NCI-H1092 treated with DMSO at 0.1 percent for 48 hours (cell line): ENCODE data around the gene KBTBD13.
A peak's percentile ranks its signal among the peaks of the same experiment; 100 is the strongest.
"Not testable (repeated sequence)": the region's sequence is repeated elsewhere in the genome, so short reads cannot be mapped to it uniquely, and the experiment has no call there.

Source experiments
- DNase-seq: peaks from one replicate; lab custom pipeline; 2025; lab: John Stamatoyannopoulos, UW

Gene KBTBD13

DNA sequence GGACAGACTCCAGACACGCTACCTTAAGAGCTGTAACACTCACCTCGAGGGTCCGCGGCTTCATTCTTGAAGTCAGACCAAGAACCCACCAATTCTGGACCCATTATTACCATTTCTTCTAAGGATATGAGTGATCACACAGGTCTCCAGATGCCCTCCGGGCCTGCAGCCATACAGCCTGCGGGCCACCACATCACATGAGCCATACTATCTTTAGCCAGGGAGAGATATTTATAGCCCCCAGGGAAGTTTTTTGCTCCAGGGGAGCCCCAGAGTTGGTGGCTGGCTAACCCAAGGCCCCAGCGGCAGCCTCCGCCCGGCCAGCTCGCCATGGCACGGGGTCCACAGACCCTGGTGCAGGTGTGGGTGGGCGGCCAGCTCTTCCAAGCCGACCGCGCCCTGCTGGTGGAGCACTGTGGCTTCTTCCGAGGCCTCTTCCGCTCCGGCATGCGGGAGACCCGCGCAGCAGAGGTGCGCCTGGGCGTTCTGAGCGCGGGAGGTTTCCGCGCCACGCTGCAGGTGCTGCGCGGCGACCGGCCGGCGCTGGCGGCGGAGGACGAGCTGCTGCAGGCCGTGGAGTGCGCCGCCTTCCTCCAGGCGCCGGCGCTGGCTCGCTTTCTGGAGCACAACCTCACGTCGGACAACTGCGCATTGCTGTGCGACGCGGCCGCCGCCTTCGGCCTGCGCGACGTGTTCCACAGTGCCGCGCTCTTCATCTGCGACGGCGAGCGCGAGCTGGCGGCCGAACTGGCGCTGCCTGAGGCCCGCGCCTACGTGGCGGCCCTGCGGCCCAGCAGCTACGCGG is at the start of gene KBTBD13:
TSS of gene KBTBD13 (plus strand) at position 261 of the 805 bp plus-strand sequence. CDS start at position 331, 70 bp downstream.
- DNase-seq = no peak

DNA sequence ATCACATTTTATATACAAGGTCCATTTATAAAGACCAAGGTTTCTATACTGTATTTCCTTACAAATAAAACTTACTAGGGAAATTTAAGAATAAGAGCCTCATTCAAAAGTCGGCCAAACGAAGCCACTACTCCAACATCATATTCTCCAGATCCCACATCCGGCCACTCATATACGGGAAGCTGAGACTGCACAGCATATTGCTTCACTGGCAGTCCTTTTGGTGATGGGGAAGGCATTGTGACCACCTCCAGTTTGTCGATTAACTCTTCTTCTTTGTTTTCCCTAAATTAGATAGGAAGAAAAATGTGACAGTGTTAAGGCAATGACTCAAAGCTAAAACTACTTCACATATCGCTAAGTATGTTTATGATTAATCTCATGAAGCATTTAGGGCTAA is 49.8 kb upstream of the KBTBD13 start:
- no peak for DNase-seq

DNA sequence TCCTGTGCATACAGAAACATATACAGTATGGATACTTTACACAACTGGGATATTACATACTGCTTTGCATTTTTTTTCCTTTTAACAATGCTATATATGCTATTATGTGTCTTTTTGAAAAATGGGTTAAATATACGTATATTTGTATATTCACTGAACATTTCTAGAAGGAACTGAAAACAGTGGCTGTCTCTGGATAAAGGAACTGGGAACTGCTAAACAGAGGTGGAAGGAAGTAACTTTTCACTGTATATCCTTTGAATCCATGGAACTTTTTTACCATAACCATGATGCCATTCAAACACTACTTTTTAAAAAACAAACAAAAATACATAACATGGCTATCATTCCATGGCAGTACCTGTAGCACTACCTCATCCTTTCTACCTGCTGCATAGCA is 49.0 kb upstream of the KBTBD13 start:
- no peak for DNase-seq

GRCh38 chr15:65028338-65028737 is 48.2 kb upstream of the KBTBD13 start:
- DNase-seq = no peak

GRCh38 chr15:65028921-65029735 is 47.4 kb upstream of the KBTBD13 start, which contains the start of gene MTFMT:
MTFMT (minus strand) TSS chr15:65029639; CDS start chr15:65029613, 26 bp downstream.
- peak; percentile 59 for DNase-seq

- no peak for DNase-seq
Measured at GRCh38 chr15:65029736-65030208, 46.8 kb upstream of the KBTBD13 start.

- DNase-seq = peak; percentile 27
Measured at GRCh38 chr15:65032801-65033537, 43.6 kb upstream of the KBTBD13 start.

GRCh38 chr15:65033659-65034269 is 42.8 kb upstream of the KBTBD13 start:
- peak; percentile 38 for DNase-seq

DNA sequence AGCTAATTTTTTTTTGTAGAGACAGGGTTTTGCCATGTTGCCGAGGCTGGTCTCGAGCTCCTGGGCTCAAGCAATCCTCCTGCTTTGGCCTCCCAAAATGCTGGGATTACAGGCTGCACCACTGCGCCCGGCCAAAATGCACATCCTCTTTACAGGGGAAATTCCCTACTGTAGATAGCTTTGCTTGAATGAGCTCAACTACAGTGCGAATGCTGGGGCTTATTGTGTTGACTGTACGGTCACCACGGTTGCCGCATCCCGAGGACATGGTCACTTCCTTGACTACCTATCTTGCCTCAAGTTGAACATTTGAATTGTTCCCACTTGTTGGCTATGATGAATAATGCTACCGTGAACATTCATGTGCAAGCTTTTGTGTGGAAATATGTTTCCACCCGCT is 41.8 kb upstream of the KBTBD13 start:
- no peak for DNase-seq

DNA sequence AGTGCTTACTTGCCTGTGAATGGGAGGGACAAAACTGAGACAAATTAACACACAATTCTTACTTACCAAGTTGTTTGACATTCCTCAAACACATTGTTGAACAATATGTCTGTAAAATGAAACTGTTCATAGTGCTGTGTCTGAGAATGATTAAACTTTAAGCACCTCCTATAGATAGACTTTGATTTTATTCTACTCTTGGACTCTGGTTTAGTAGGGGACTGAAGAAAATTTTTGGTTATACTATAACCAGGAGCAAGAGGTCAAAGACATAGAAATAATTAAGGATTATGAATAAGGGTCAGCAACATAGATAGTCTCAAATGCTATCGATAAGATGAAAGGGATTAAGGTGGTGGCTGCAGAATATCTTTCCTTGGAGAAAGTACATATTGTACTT is 39.2 kb upstream of the KBTBD13 start:
- no peak for DNase-seq

GRCh38 chr15:65038428-65038827 is 38.1 kb upstream of the KBTBD13 start:
- DNase-seq = no peak

DNA sequence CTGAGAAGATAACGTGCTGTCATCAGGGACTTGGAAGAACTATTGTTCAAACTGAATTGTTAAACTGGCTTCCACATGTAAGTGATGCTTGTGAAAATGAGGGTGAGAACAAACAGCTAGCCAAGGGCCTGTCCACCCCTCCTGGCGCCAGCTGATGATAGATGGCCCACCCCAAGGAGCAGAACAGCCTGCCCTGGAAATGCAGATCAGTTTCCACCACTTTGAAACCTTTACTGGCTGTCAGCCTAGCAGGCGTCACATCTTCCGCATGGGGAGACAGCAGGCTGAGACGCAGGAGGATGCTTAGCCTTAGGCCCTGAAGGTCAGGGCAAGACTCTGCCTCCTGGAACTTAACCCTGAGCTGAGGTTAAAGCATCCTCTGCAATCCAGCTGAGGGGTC is 37.7 kb upstream of the KBTBD13 start:
- DNase-seq = no peak

GRCh38 chr15:65040461-65040860 is 36.1 kb upstream of the KBTBD13 start:
- no peak for DNase-seq

- DNase-seq = no peak
Measured at GRCh38 chr15:65041787-65042186, 34.8 kb upstream of the KBTBD13 start.

- DNase-seq = no peak
Measured at GRCh38 chr15:65042776-65043327, 33.7 kb upstream of the KBTBD13 start.

GRCh38 chr15:65044218-65044617 is 32.3 kb upstream of the KBTBD13 start:
- not testable (repeated sequence) for DNase-seq

DNA sequence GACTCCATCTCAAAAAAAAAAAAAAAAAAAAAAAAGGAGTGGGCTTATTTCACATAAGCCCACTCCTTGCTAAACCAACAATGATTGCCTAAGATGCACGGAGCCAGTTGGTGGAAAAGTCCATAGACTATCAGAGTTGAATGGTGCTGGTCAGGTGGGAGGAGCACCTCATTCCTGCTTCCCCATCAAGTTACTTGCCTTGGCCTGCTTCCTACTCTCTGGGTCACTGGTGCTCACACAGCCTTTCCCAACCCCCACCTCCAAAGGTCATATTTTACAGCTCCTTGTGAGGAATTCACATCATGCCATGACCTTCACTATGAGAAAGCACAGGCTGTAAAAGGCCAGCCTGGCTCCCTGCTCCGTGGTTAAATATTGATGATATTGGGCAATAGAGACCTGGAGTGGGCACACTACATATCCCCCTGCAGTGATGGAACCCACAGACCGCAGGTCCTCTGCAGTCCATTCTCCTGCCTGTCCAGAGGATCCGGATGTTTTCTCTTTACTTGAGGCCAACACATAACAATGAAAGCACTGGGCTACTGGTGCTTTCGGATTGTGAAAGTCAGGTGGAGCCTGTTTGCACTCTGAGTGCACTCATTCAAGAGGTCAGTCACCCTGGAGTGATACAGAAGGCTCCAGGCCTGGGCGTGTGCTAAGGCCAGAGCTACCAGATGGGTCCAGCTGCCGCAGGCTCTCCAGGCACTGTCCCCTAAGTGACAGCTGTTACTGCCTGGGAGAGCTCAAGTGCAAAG is 31.6 kb upstream of the KBTBD13 start, which contains the start of gene SLC51B:
TSS of gene SLC51B (plus strand) at position 664 of the 758 bp plus-strand sequence. CDS start 4,618 bp downstream, outside the sequence.
- no peak for DNase-seq

- DNase-seq = peak; percentile 10
Measured at GRCh38 chr15:65048241-65048640, 28.3 kb upstream of the KBTBD13 start.

DNA sequence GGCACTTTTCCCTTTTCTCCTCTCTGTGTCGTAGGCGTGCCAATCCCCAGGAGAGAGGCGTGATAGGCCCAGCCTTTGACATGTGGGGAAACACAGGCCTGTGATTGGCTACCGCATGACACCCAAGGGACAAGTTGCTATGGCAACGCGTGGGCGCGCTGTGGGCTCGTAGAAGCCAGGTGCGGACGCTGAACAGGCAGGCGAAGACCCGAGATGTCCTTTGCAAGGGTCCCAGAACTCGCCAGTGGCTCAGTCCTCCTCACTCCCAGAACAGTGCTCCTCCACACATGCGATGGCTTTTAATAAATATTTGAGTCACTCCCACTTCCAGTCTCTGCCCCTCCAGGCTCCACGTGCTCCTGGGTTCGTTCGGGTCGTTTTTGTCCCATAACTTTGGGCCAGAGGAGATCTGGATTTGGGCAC is 27.1 kb upstream of the KBTBD13 start:
- DNase-seq = peak; percentile 89

GRCh38 chr15:65050270-65050669 is 26.3 kb upstream of the KBTBD13 start:
- no peak for DNase-seq
